MM.1S (cell line): ENCODE measurements around the gene PADI4.

ENCODE experiments used
- EZH2 ChIP-seq: fragments of 300-600 bp; sonication (generic); optimal IDR thresholded peaks from 2 replicates; pipeline ENCODE3; 2017; ENCODE audit warnings: low read depth, mild to moderate bottlenecking, antibody characterized with exemption, low read length, mixed read lengths
- TF ChIP-seq, protein P1 (sequence below): fragments of 300-600 bp; sonication (generic); IDR thresholded peaks from 2 replicates; pipeline ENCODE4 v1.5.1; 2016; ENCODE audit warnings: antibody characterized with exemption, low read length, mixed read lengths

DNA sequence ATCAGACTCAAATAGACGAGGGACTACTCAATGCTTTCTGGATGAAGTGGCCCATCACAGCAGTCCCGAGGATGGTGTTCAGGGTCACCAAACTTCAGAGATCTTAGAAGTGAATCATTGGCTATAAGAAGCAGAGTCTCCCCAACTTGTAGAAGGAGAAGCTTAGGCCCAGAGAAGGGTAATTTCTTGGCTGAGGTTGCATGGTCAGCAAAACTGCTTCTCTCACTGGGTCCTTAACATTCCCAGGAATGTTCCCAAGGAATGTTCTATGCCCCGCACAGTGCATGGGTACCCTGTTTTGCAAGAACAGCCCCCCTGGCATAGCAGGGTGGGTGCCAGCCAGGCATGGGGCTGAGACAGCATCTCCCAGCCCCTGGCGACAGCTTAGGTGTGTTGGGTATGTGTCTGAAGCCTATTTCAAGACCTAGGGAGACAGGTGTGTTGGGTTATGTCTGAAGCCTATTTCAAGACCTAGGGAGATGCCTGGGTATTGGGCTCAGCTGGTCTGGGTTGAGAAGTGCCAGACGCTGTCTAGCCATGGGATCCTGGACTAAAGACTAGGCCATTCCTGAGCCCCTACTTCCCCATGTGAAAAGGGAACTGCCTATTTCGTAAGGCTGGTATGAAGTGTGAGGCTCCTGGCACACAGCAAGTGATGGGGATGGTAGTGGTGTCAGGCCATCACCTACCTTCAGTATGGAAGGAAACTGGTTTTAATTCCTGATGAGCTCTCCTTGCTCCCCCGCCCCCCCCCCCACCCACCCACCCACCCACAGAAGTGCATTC, 90.1 kb downstream of the PADI4 start:
- TF ChIP-seq, protein P1, sequence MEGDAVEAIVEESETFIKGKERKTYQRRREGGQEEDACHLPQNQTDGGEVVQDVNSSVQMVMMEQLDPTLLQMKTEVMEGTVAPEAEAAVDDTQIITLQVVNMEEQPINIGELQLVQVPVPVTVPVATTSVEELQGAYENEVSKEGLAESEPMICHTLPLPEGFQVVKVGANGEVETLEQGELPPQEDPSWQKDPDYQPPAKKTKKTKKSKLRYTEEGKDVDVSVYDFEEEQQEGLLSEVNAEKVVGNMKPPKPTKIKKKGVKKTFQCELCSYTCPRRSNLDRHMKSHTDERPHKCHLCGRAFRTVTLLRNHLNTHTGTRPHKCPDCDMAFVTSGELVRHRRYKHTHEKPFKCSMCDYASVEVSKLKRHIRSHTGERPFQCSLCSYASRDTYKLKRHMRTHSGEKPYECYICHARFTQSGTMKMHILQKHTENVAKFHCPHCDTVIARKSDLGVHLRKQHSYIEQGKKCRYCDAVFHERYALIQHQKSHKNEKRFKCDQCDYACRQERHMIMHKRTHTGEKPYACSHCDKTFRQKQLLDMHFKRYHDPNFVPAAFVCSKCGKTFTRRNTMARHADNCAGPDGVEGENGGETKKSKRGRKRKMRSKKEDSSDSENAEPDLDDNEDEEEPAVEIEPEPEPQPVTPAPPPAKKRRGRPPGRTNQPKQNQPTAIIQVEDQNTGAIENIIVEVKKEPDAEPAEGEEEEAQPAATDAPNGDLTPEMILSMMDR, result no peak
- TF ChIP-seq EZH2, result no peak
